Measurements from ENCODE around the gene LRCH4.

The LRCH4 gene

DNA sequence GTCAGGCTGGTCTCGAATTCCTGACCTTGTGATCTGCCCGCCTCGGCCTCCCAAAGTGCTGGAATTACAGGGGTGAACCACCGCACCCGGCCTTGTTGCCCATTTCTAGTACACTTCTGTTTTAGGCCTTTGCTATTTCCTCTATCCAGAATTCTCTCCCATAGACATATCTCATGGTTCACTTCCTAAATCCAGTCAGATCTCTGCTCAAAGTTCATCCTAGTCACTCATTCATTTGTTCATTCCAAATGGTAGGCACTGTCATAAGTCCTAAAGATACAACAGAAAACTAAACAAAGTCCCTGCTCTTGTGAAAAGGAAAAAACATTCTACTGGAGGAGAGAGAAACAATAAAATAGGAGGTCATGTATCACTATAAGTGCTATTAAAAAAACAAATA is 24.0 kb upstream of the LRCH4 start:
- no peak for TF ChIP-seq EZH2phosphoT487 (IDR thresholded peaks at IDR 0.05; ENCODE audit: low read depth)
- TF ChIP-seq, protein P1, sequence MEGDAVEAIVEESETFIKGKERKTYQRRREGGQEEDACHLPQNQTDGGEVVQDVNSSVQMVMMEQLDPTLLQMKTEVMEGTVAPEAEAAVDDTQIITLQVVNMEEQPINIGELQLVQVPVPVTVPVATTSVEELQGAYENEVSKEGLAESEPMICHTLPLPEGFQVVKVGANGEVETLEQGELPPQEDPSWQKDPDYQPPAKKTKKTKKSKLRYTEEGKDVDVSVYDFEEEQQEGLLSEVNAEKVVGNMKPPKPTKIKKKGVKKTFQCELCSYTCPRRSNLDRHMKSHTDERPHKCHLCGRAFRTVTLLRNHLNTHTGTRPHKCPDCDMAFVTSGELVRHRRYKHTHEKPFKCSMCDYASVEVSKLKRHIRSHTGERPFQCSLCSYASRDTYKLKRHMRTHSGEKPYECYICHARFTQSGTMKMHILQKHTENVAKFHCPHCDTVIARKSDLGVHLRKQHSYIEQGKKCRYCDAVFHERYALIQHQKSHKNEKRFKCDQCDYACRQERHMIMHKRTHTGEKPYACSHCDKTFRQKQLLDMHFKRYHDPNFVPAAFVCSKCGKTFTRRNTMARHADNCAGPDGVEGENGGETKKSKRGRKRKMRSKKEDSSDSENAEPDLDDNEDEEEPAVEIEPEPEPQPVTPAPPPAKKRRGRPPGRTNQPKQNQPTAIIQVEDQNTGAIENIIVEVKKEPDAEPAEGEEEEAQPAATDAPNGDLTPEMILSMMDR (IDR thresholded peaks at IDR 0.05; ENCODE audit: low read depth, low read length) = no peak
- H3K79me2 ChIP-seq (ENCODE audit: low read length) = no peaks in the 10 kb centered on the region
- H3K4me3 ChIP-seq (ENCODE audit: low read length) = no peak overlapping the region
- H4K20me1 ChIP-seq (ENCODE audit: insufficient read depth, low read length) = no peaks in the 10 kb centered on the region
- H3K27ac ChIP-seq (ENCODE audit: low read length) = no peak overlapping the region
- no peaks in the 10 kb centered on the region for H3K9me3 ChIP-seq (ENCODE audit: insufficient read depth, low read length)
- no peaks in the 10 kb centered on the region for H3K36me3 ChIP-seq (replicated peaks; ENCODE audit: low read depth, low read length)
- no peak overlapping the region for H3K4me2 ChIP-seq (ENCODE audit: low read length)
- H3K4me1 ChIP-seq (ENCODE audit: low read length) = peaks cover 12% of the 10 kb centered on the region; the same call in 1 of the 2 replicates
- no peak overlapping the region for H2AFZ ChIP-seq (ENCODE audit: low read depth, low read length)
- no peak overlapping the region for H3K9ac ChIP-seq (ENCODE audit: low read length)
- H3K27me3 ChIP-seq (ENCODE audit: low read depth, low read length) = no peaks in the 10 kb centered on the region

DNA sequence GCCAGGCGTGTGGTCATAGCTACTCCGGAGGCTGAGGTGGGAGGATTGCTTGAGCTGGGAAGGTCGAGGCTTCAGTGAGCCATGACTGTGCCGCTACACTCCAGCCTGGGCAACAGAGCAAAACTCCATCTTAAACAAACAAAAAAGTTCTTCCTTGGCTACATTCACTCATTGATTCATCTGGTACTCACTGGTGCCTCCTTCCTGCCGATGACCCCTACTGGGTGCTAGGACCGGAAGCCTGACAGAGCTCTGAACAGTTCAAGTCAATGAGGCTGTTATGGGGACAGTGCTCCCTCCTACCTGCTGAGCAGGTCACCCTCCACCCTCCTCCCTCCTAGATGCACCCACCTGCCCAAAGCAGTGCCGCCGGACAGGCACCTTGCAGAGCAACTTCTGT is 21.2 kb upstream of the LRCH4 start:
- Histone ChIP-seq H3K4me2 (ENCODE audit: low read length) (no peak overlapping the region), H3K27me3 (ENCODE audit: low read depth, low read length) (no peaks in the 10 kb centered on the region), H3K4me1 (ENCODE audit: low read length) (peaks cover 10% of the 10 kb centered on the region; the same call in 1 of the 2 replicates), H2AFZ (ENCODE audit: low read depth, low read length) (no peak overlapping the region), H4K20me1 (ENCODE audit: insufficient read depth, low read length) (no peaks in the 10 kb centered on the region), H3K27ac (ENCODE audit: low read length) (no peak overlapping the region), H3K79me2 (ENCODE audit: low read length) (no peaks in the 10 kb centered on the region), H3K9me3 (ENCODE audit: insufficient read depth, low read length) (no peaks in the 10 kb centered on the region), H3K4me3 (ENCODE audit: low read length) (no peak overlapping the region), H3K36me3 (replicated peaks; ENCODE audit: low read depth, low read length) (no peaks in the 10 kb centered on the region), H3K9ac (ENCODE audit: low read length) (no peak overlapping the region)
- no peak for TF ChIP-seq EZH2phosphoT487 (IDR thresholded peaks at IDR 0.05; ENCODE audit: low read depth)
- TF ChIP-seq, protein P1 (IDR thresholded peaks at IDR 0.05; ENCODE audit: low read depth, low read length) = no peak

DNA sequence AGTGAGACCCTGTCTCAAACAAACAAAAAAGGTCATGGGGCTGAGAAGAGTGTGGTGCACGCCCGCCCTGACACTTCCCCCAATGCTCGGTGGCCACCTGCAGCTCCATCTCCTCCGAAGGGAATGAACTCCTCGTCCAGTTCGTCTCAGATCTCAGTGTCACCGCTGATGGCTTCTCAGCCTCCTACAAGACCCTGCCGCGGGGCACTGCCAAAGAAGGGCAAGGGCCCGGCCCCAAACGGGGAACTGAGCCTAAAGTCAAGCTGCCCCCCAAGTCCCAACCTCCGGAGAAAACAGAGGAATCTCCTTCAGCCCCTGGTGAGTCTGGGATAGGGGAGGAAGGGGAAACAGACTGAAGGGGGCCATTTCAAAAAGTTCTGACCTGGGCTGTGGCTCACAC is 20.4 kb upstream of the LRCH4 start:
- Histone ChIP-seq H3K9me3 (ENCODE audit: insufficient read depth, low read length) (no peaks in the 10 kb centered on the region), H2AFZ (ENCODE audit: low read depth, low read length) (no peak overlapping the region), H4K20me1 (ENCODE audit: insufficient read depth, low read length) (no peaks in the 10 kb centered on the region), H3K4me1 (ENCODE audit: low read length) (peaks cover 10% of the 10 kb centered on the region; the same call in 1 of the 2 replicates), H3K36me3 (replicated peaks; ENCODE audit: low read depth, low read length) (no peaks in the 10 kb centered on the region), H3K4me2 (ENCODE audit: low read length) (no peak overlapping the region), H3K27ac (ENCODE audit: low read length) (no peak overlapping the region), H3K79me2 (ENCODE audit: low read length) (no peaks in the 10 kb centered on the region), H3K9ac (ENCODE audit: low read length) (no peak overlapping the region), H3K4me3 (ENCODE audit: low read length) (no peak overlapping the region), H3K27me3 (ENCODE audit: low read depth, low read length) (no peaks in the 10 kb centered on the region)
- TF ChIP-seq EZH2phosphoT487 (IDR thresholded peaks at IDR 0.05; ENCODE audit: low read depth) = no peak
- TF ChIP-seq, protein P1 (IDR thresholded peaks at IDR 0.05; ENCODE audit: low read depth, low read length) = no peak

DNA sequence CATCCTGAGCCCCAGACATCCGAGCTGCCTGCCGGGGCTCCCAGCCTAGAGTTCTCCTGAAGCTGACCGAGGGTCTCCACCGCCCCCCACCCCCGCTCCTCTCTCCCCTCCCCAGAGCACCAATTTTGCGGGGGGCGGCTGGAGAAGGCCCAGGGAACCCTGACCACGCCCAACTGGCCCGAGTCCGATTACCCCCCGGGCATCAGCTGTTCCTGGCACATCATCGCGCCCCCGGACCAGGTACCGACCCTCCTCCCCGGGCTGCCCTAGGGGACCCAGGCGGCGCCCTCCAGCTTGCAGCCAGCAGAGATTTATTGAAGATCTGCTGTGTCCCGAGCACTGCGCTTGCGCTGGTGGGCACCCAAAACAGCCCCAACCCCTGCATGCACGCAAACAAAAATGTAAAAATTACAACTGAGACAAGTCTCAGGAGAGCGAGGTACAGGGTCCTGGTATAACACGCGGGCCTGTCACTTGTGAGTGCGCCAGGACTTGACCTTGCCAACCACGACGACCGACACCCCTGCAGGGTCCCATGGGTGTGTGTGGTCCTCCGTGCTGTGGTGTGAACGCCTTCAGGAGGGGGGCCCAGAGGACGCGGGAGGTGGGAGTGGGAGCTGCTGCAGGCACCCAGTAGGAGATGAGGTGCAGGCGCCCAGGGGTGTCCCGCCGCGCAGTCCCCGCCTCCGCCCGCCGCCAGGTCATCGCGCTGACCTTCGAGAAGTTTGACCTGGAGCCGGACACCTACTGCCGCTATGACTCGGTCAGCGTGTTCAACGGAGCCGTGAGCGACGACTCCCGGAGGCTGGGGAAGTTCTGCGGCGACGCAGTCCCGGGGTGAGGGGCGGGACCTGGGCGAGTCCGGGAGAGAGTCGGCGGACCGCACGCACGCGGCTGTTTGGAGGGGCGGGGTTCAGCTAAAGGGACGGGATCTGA is 19.3 kb upstream of the LRCH4 start:
- peak overlapping the region; percentile 65; the same call in 1 of the 2 replicates for H2AFZ ChIP-seq (ENCODE audit: low read depth, low read length)
- H3K27me3 ChIP-seq (ENCODE audit: low read depth, low read length) = no peaks in the 10 kb centered on the region
- H3K4me3 ChIP-seq (ENCODE audit: low read length) = peak overlapping the region; percentile 86
- peak overlapping the region; percentile 85 for H3K4me2 ChIP-seq (ENCODE audit: low read length)
- H3K9me3 ChIP-seq (ENCODE audit: insufficient read depth, low read length) = no peaks in the 10 kb centered on the region
- H3K79me2 ChIP-seq (ENCODE audit: low read length) = no peaks in the 10 kb centered on the region
- H3K9ac ChIP-seq (ENCODE audit: low read length) = peak overlapping the region; percentile 76
- no peaks in the 10 kb centered on the region for H3K36me3 ChIP-seq (replicated peaks; ENCODE audit: low read depth, low read length)
- TF ChIP-seq EZH2phosphoT487 (IDR thresholded peaks at IDR 0.05; ENCODE audit: low read depth) = no peak
- TF ChIP-seq, protein P1 (IDR thresholded peaks at IDR 0.05; ENCODE audit: low read depth, low read length) = no peak
- H4K20me1 ChIP-seq (ENCODE audit: insufficient read depth, low read length) = no peaks in the 10 kb centered on the region
- no peak overlapping the region for H3K27ac ChIP-seq (ENCODE audit: low read length)
- peaks cover 7% of the 10 kb centered on the region; the same call in 1 of the 2 replicates for H3K4me1 ChIP-seq (ENCODE audit: low read length)

Data from OCI-LY3 (cell line).